ENCODE measurements around the gene YOD1. TPM values are rescaled to one million over a fixed set of nuclear protein-coding genes. Genes with fewer than 3 reads are reported as not detected.

Gene YOD1
- total RNA-seq, 8 experiments from 2014 or later = 5.9 to 31.6 (median 17.3) TPM

DNA sequence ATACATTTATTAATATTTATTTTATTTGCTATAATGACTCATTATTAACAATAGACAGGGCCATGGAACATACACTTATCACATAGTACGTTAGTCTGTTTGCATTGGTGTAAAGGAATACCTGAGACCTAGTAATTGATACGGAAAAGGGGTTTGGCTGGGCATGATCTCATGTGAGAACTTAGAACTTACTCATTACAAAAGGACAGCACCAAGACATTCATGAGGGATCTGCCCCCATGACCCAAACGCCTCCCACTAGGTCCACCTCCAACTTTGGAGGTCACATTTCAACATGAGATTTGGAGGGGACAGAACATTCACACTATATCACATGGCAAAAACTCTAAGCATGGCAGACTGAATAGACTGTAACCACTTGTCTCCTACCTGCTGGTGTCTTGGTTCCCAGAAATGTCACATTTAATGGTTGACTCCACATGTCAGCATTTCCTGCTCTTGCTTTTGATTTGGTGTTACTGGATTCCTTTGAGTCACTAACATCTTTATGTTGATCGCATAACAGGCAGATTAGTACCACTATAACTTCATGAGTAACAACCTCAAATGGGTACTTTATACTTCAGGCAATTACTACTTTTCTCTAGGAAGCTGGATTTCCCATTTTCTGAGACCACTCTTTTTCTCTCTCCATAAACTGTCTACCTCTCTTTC is 15.0 kb downstream of the YOD1 start:
- H3K27ac ChIP-seq = no peak overlapping the region
- in situ Hi-C loops (cut with MboI; ENCODE audit: low pct_unique_long_range_greater_than_20kb in 2 of 9, low sequenced_read_pairs in 9 of 9, unreplicated experiment in 9 of 9) = no loop called here
- 67 to 100% (median 82%) methylated on average over 1 to 4 of the region's 4 CpGs for WGBS, 10 experiments
- no peak for ATAC-seq (replicated peaks in 6 of 8)
- no peaks in the 10 kb centered on the region for H3K4me1 ChIP-seq (replicated peaks in 1 of 2)
- H3K4me3 ChIP-seq = no peak overlapping the region

DNA sequence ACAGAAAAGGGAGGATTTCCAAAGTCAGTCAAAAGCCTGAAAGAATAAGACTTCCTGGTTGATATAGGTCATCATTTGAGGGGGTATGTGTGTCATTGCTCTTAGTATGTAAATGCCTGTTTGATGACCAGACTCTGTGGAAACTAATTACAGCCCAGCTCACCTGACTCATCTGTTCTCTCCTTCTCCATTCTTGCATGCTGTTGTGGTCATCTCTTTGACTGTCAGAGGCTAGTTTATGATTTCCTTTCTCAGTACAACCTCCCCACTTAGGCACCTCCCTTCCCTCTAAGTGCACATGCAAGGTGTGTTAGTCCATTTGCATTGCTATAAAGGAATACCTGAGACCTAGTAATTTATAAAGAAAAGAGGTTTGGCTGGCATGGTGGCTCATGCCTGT is 16.0 kb downstream of the YOD1 start:
- Histone ChIP-seq H3K4me1 (replicated peaks in 1 of 2) (no peaks in the 10 kb centered on the region), H3K27ac (no peak overlapping the region), H3K4me3 (no peak overlapping the region)
- in situ Hi-C loops (cut with MboI; ENCODE audit: low pct_unique_long_range_greater_than_20kb in 2 of 9, low sequenced_read_pairs in 9 of 9, unreplicated experiment in 9 of 9) = no loop called here
- ATAC-seq (replicated peaks in 6 of 8) = peak in 3 of 8 experiments; percentile 25 to 66 (median 65)

DNA sequence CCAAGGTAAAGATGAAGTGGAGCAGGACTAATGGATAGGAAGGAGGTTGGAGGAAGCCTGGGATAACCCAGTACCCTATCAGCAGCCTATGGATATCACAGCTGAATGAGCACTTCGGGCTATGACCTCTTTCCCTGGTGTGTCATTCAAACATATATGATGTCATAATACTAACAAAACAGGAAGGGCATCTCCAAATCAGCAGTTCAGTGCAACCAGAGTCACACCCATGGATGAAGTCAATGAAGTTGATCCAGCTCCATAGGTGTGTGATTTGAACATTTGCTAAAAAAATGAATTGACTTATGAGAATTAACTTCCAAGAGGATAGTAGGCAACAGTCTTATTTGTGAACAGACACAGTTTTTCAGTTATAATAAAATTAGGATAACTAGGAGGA is 16.8 kb downstream of the YOD1 start:
- H3K4me1 ChIP-seq (replicated peaks in 1 of 2) = no peaks in the 10 kb centered on the region
- WGBS, 10 experiments = 40 to 100% (median 50%) methylated on average over 1 of the region's 1 CpG; no CpG with 5 or more reads in 5 of the 10 experiments
- in situ Hi-C loops (cut with MboI; ENCODE audit: low pct_unique_long_range_greater_than_20kb in 2 of 9, low sequenced_read_pairs in 9 of 9, unreplicated experiment in 9 of 9) = no loop called here
- H3K27ac ChIP-seq = no peak overlapping the region
- peak in 1 of 8 experiments; percentile 17 for ATAC-seq (replicated peaks in 6 of 8)
- no peak overlapping the region for H3K4me3 ChIP-seq

DNA sequence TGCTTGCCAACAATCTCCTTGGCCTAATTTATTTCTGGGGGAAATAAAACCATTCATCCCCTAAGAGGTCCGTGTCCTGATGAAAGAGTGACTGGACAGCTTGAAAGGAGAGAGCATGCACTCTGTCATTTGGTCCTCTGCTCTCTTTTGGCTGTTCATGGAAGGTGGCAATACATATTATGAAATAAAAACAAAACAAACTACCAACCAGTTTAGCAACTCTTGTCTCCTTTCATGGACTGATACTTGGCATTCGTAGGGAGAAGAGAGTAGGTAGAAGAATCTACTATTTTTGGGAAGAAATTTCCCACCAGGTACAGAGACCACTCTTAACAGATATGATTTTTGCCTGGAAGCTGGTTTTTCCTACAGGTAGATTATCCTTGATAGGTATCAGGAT is 17.7 kb downstream of the YOD1 start:
- no peak overlapping the region for H3K27ac ChIP-seq
- ATAC-seq (replicated peaks in 6 of 8) = no peak

DNA sequence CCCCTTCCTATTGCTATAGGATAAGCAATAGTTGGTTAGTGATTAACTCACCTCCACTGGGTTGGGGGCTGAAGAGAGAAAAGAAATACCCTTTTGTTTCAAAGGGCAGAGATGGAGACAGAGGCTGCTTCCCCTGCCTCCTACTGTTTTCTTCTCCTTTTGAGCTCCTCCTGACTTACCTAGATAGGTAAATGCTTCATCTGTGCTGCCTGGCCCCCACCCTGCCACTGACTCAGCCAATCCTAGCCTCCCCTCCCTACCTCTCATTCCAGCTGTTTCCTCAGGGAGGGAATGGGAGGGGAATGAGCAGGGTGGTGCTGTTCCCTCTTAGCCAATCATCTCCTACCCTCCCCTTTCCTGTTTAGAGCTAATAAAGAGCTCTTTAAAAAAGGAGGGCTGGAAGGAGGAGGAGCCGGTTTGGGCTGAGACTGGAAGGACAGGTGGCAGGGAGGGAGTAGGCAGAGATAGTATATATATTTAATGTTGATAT is 18.4 kb downstream of the YOD1 start, which contains the start of gene C1orf116:
C1orf116 (minus strand) TSS at position 229 of the 490 bp plus-strand sequence. CDS start 5,158 bp downstream, outside the sequence.
- ATAC-seq (replicated peaks in 6 of 8) = peak in 3 of 8 experiments; percentile 9 to 53 (median 37)
- WGBS, 10 experiments = 0% methylated on average over 1 of the region's 1 CpG; no CpG with 5 or more reads in 4 of the 10 experiments
- Histone ChIP-seq H3K27ac (no peak within 1 kb of the TSS), H3K4me3 (no peak within 1 kb of the TSS), H3K4me1 (replicated peaks in 1 of 2) (no peaks in the 10 kb centered on the region)
- in situ Hi-C loops (cut with MboI; ENCODE audit: low pct_unique_long_range_greater_than_20kb in 2 of 9, low sequenced_read_pairs in 9 of 9, unreplicated experiment in 9 of 9) = no loop called here

More for the DNA sequence above, 17.7 kb downstream of the YOD1 start:
- Histone ChIP-seq H3K4me1 (replicated peaks in 1 of 2) (no peaks in the 10 kb centered on the region), H3K4me3 (no peak overlapping the region)
- in situ Hi-C loops (cut with MboI; ENCODE audit: low pct_unique_long_range_greater_than_20kb in 2 of 9, low sequenced_read_pairs in 9 of 9, unreplicated experiment in 9 of 9) = no loop called here
- 64 to 100% (median 81%) methylated on average over 1 to 2 of the region's 2 CpGs; no CpG with 5 or more reads in 1 of the 10 experiments for WGBS, 10 experiments

DNA sequence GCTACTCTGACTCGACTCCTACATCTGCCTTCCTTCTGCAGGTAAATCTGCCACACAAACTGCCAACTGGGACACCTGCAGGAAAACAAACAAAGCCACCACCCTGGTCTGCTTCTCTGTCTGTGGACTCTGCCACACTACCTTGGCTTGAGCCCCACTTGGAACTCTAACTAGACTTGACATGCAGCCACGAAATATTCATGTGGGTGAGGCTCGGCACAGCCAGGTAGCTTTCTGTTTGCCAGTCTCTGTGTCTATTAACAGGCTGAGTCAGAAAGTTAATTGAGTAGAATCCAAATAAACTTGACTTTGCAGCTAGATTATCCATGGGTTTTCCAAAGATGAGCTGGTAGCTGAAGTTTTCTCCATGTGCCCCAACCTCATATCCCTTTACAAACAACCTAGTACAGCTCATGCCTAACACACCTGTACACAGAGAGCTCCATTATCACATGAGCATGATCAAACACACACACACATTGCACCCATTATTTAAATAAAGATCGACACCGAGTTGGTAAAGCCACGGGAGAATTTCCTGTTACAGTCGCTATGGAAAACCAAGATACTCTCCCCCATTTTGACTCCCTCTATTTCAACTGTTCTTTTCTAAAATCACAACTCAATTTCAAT is 19.3 kb downstream of the YOD1 start:
- 50 to 100% (median 79%) methylated on average over 2 to 7 of the region's 7 CpGs; no CpG with 5 or more reads in 1 of the 10 experiments for WGBS, 10 experiments
- ATAC-seq (replicated peaks in 6 of 8) = no peak
- no peak overlapping the region for H3K27ac ChIP-seq
- in situ Hi-C loops (cut with MboI; ENCODE audit: low pct_unique_long_range_greater_than_20kb in 2 of 9, low sequenced_read_pairs in 9 of 9, unreplicated experiment in 9 of 9) = no loop called here
- no peaks in the 10 kb centered on the region for H3K4me1 ChIP-seq (replicated peaks in 1 of 2)
- H3K4me3 ChIP-seq = no peak overlapping the region

DNA sequence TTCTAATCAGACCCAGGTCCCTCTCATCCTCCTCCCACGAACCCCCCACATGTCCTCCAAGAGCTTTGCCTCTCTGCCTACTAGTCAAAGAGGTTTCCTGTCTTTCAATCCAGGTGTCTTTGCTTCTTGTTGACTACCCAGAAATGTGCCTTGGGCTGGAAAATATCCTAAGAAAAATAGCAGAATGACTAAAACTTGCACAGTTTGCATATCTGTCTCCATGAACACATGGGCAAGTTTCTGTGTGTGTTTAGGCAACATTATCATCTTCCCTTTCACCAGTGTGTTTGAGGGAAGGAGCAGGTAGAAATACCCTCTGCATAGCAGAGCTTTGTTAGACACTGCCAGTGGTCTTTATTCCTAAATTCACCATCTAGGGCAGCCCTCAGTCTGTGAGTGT is 20.0 kb downstream of the YOD1 start:
- WGBS, 10 experiments = 0 to 100% (median 36%) methylated on average over 1 of the region's 1 CpG; no CpG with 5 or more reads in 6 of the 10 experiments
- Histone ChIP-seq H3K27ac (no peak overlapping the region), H3K4me3 (no peak overlapping the region), H3K4me1 (replicated peaks in 1 of 2) (no peaks in the 10 kb centered on the region)
- in situ Hi-C loops (cut with MboI; ENCODE audit: low pct_unique_long_range_greater_than_20kb in 2 of 9, low sequenced_read_pairs in 9 of 9, unreplicated experiment in 9 of 9) = no loop called here
- no peak for ATAC-seq (replicated peaks in 6 of 8)

DNA sequence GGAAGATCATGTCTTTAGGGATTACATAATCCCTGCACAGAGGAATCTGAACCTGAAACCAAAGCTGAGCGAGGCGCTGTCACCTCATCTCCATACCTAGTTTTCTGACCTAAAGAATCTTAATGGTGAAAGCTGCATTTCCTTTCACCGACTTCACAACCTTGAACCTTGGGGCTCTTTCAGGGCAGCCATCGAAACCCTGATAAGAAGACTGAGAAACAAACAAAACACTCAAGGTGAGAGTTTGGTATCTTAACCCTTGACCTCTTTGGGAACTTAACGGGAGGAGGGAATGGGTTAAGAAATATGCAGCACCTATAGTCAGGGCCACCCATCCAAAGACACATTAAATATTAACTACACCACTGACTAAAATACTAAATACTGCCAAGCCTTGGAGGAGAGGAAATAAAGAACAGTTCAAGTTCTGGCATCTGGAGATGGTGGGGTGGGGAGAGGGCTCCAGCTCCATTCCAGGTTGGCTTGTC is 20.4 kb downstream of the YOD1 start:
- Histone ChIP-seq H3K4me3 (no peak overlapping the region), H3K27ac (no peak overlapping the region), H3K4me1 (replicated peaks in 1 of 2) (no peaks in the 10 kb centered on the region)
- ATAC-seq (replicated peaks in 6 of 8) = no peak
- 80 to 96% (median 88%) methylated on average over 1 to 5 of the region's 5 CpGs; no CpG with 5 or more reads in 2 of the 10 experiments for WGBS, 10 experiments
- in situ Hi-C loops (cut with MboI; ENCODE audit: low pct_unique_long_range_greater_than_20kb in 2 of 9, low sequenced_read_pairs in 9 of 9, unreplicated experiment in 9 of 9) = no loop called here

DNA sequence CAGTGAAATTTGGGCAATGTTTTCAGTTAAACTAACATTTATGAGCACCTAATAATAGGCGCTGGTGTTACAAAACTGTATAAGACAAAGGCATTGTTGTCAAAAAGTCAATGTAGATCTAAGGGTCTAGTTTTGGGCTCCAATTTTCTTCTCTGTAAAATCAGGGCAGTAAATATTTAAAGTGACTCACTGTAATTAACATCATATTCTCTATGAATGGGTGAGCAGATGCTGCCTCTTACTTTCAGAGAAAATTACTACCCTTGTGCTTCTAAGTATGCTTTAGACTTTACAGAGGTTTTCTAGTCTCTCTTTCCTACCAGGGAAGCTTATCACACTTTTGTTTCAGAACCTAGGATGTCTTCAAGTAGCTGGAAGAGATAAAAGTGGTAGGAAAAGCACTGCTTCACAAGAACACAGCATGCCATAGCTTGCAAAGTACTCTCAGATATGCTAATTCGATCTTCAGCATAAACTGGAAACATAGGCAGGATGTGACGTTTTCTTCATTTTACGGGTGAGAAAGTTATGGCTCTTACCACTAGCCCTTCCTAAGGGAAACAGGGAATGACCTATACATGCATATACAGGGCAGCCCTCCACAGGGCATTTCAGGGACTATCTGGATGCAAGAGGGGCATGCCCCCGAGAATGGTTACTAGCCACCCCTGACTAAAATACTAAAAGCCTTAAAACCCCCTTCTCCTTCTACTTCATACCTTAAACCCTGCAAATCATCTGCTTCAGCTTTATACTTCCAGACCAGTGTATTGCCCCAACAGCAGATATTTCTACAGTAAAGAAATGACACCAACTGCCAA is 21.1 kb downstream of the YOD1 start:
- H3K4me1 ChIP-seq (replicated peaks in 1 of 2) = no peaks in the 10 kb centered on the region
- in situ Hi-C loops (cut with MboI; ENCODE audit: low pct_unique_long_range_greater_than_20kb in 2 of 9, low sequenced_read_pairs in 9 of 9, unreplicated experiment in 9 of 9) = no loop called here
- no peak overlapping the region for H3K4me3 ChIP-seq
- H3K27ac ChIP-seq = no peak overlapping the region
- WGBS, 10 experiments = 0 to 100% (median 71%) methylated on average over 1 to 5 of the region's 5 CpGs; no CpG with 5 or more reads in 1 of the 10 experiments
- ATAC-seq (replicated peaks in 6 of 8) = peak in 3 of 8 experiments; percentile 79 to 91 (median 91)

DNA sequence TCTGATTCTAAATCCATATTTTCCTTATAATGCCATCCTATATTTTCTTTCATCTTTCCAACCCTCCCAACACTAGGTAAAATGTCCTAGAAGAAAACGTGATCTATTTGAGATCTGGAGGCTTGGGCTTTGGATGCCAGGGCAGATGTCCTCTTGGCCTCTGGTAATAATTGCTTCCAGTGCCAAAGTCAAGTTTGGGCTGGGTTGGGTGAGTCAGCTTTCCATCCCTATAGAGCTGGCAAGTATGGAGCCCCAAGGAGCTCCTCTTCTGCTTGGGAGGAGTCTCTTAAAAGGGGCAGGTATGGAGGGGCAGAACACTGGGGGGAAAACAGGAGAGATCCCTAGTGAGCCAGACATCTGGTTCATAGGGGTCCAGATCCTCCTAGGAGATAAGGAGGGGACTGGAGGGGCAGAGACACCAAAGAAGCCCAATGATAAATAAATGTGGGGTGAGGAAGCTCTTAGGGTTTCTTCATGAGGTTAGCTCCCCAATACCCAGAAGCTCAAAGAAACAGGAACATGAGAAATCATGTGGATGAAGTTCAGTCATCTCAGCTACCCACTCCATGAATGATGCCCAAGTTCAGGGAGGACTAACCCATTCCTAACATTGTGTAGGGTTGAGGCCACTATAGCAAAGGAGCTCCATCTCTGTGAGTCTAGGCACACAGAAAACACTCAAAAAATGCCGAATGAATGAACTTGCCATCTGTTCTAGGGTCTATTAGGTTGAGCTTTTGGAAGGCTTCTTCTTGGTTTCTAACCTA is 21.9 kb downstream of the YOD1 start:
- 0 to 100% (median 83%) methylated on average over 1 to 2 of the region's 2 CpGs; no CpG with 5 or more reads in 1 of the 10 experiments for WGBS, 10 experiments

DNA sequence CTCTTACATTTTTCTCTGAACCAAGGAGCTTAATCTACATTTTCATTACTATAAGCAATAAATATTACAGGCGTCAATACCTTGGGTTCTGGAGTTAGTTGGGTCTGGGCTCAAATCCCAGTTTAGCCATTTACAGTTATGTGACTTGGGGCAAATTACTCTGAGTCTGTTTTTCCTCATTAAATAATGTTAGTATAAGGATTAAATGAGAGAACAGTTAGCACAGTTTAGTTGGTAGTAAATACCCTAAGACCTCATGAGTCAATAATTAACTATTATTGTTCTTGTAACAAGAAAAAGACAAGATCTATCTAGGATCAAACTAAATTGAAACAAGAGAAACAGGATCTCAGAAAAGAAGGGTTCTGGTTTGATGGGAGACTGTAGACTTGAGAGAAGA is 23.1 kb downstream of the YOD1 start:
- Histone ChIP-seq H3K27ac (no peak overlapping the region), H3K4me3 (no peak overlapping the region), H3K4me1 (replicated peaks in 1 of 2) (no peaks in the 10 kb centered on the region)
- ATAC-seq (replicated peaks in 6 of 8) = no peak
- WGBS, 10 experiments = 18 to 67% (median 60%) methylated on average over 1 of the region's 1 CpG; no CpG with 5 or more reads in 4 of the 10 experiments
- in situ Hi-C loops (cut with MboI; ENCODE audit: low pct_unique_long_range_greater_than_20kb in 2 of 9, low sequenced_read_pairs in 9 of 9, unreplicated experiment in 9 of 9) = no loop called here

More for the DNA sequence above, 21.9 kb downstream of the YOD1 start:
- Histone ChIP-seq H3K27ac (no peak overlapping the region), H3K4me3 (no peak overlapping the region), H3K4me1 (replicated peaks in 1 of 2) (no peaks in the 10 kb centered on the region)
- in situ Hi-C loops (cut with MboI; ENCODE audit: low pct_unique_long_range_greater_than_20kb in 2 of 9, low sequenced_read_pairs in 9 of 9, unreplicated experiment in 9 of 9) = no loop called here
- ATAC-seq (replicated peaks in 6 of 8) = no peak

DNA sequence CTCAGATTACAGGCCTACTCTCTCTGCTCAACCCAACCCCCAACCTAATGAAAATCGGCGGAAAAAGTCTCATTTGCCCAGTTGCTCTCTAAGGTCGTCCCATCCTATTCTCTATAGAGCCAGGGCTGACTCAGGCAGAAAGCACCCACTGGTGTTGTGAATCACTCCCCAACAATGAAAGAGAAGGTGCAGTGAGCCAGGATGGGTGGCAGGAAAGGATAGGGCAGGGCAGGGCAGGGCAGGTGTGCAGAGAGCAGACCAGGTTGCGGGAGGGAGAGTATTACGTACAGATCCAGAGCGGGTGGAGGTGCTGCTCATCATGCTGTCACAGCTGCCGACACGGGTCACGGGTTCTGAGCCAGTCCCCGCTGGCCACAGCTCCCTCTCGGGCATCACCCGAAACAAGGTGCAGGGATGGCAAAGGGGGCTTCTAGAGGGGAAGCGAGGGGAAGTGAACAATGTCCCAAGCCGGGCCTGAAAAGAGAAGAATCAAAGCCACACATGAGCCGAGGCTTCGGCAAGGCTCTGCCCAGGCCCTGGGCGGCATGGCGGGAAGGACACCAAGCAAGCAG is 23.7 kb downstream of the YOD1 start:
- in situ Hi-C loops (cut with MboI; ENCODE audit: low pct_unique_long_range_greater_than_20kb in 2 of 9, low sequenced_read_pairs in 9 of 9, unreplicated experiment in 9 of 9) = no loop called here
- no peak overlapping the region for H3K4me3 ChIP-seq
- H3K4me1 ChIP-seq (replicated peaks in 1 of 2) = no peaks in the 10 kb centered on the region
- WGBS, 10 experiments = 83 to 100% (median 90%) methylated on average over 3 to 16 of the region's 18 CpGs; no CpG with 5 or more reads in 3 of the 10 experiments
- H3K27ac ChIP-seq = no peak overlapping the region
- ATAC-seq (replicated peaks in 6 of 8) = no peak

Data from motor neuron (in vitro differentiated cells).